GM18511 (cell line): ENCODE data around the gene THAP12.
"Not testable (repeated sequence)": the region's sequence is repeated elsewhere in the genome, so short reads cannot be mapped to it uniquely, and the experiment has no call there.

ENCODE experiments used
- ATAC-seq: cut with Tn5 transposase; IDR thresholded peaks from one replicate; pipeline ENCODE4 v1.9.1; 2021; ENCODE audit warnings: mild to moderate bottlenecking, moderate library complexity; ENCODE audit not compliant: unreplicated experiment

Gene THAP12, protein sequence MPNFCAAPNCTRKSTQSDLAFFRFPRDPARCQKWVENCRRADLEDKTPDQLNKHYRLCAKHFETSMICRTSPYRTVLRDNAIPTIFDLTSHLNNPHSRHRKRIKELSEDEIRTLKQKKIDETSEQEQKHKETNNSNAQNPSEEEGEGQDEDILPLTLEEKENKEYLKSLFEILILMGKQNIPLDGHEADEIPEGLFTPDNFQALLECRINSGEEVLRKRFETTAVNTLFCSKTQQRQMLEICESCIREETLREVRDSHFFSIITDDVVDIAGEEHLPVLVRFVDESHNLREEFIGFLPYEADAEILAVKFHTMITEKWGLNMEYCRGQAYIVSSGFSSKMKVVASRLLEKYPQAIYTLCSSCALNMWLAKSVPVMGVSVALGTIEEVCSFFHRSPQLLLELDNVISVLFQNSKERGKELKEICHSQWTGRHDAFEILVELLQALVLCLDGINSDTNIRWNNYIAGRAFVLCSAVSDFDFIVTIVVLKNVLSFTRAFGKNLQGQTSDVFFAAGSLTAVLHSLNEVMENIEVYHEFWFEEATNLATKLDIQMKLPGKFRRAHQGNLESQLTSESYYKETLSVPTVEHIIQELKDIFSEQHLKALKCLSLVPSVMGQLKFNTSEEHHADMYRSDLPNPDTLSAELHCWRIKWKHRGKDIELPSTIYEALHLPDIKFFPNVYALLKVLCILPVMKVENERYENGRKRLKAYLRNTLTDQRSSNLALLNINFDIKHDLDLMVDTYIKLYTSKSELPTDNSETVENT

DNA sequence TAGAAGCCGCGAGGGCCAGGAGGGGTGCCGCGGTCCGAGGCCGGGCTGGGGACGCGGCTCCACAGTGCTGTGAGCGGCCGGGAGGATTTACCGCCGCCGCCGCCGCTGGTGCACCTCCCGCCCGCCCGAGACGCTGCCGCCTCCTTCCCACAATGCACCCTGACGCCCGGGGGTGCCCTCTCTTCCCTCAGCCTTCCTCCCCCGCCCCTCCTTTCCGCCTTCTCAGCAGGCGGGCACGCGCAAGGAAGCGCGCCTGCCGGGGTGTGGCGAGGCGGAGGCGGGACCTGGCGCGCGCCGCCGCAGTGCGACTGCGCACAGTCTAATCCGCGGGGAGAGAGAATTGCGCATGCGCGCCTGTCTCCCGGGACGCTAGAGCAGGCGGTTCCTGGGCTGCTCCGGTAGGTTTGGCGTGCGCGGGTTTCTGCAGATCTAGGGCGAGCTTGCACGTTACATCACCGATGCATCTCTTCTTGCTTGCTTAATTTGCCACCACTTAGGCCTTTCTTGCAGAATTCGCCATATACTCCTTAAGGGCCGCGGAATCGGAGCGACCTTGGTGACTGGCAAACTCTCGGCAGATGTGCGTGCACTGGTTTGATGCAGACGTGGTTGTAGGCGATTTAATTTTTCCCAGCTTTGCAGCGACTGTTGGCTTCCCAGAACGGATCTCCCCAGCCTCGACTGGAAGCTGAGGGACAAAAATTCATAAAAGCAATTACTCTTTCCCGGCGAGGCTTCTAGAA, at the start of gene THAP12, which contains the start of gene GVQW3:
Gene THAP12 (minus strand): TSS at position 156 of the 743 bp plus-strand sequence. CDS start 296 bp downstream, outside the sequence.
Gene GVQW3 (plus strand): TSS at position 347 of the 743 bp plus-strand sequence. CDS start 506 bp downstream, outside the sequence.
- ATAC-seq, result peak; percentile 76

DNA sequence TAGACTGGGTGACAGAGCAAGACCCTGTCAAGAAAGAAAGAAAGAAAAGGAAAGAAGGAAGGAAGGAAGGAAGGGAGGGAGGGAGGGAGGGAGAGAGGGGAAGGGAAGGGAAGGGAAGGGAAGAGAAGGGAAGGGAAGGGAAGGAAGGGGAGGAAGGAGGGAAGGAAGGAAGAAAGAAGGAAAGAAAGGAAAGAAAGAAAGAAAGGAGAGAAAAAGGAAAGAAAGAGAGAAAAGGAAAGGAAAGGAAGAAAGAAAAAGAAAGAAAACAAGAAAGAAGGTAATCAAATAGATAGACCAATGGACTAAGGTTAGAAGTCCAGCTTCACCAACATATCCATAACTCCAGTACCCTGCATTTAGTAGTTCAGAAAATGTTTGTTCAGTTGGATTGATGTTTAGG, 45.7 kb upstream of the THAP12 start:
- no peak for ATAC-seq

DNA sequence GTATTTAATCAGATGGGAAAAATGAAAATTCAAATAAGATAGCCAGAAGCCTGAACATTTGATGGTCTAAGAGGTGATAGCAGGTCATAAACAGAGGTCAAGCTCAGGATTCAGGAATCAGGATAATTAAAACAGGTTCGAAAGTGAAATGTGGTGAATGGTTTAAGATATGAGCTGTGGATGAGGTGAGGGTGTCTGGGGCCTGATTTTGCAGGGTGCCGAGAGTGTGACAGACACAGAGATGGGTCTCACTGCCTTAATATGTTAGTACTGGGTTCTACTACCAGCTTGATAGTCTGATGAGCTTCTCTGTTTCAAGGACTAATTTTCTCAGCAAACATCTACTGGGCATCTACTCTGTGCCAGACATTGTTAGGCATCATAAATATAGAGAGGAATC, 44.0 kb upstream of the THAP12 start:
- no peak for ATAC-seq

DNA sequence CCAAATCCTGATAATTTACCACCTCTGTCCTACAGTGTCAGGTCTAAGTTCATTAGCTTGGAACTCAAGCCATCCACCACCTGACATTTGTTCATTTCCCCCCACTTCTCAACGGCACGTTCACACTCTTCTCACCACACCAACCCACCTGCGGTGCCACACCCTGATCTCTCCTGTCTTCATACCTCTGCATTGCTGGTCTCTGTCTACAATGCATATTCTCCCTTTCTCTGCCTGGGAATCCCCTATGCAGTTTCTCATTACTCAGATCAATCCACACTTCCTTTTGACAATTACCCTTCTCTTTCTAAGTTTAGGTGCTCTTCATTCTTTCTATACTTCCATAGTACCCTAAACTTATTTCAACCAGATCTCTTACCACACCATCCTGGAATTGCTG, 43.4 kb upstream of the THAP12 start:
- ATAC-seq, result no peak

DNA sequence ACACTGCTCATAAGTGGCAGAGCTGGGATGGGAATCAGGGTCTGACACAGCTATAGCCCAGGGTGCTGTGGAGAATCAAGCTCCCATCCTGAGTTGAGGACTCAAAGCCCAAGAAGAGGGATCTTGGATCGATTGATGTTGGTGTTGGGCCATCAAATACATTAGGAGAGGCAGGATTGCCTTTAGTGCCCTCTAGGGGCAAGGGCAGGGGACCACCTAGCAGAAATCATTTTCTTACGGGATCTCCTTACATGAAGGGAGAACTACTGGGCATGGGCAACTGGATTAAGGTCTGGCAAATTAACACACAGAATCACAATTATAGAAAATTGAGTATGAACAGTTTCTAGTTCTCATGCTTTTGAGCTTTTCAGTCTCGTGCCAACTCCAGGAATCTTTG, 39.0 kb upstream of the THAP12 start:
- no peak for ATAC-seq

DNA sequence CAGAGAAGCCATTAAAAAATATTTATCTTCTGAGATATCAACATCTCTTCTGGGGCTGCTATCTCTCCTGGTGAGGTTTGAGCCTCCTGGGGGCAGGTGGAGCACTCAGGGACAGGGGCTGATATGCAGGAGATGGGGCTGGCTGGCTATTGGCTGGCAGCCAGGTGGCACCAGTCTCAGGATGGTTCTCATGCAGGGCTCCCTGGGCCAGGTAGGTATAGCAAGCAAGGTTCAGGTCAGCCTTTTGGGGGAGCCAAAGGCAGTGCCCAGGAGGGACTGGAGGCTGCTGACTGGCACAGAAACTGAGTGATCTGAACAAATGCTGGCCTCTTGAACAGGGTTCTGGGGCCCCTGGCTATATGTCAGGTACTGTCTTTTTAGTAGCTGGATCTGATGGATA, 34.1 kb upstream of the THAP12 start:
- no peak for ATAC-seq

DNA sequence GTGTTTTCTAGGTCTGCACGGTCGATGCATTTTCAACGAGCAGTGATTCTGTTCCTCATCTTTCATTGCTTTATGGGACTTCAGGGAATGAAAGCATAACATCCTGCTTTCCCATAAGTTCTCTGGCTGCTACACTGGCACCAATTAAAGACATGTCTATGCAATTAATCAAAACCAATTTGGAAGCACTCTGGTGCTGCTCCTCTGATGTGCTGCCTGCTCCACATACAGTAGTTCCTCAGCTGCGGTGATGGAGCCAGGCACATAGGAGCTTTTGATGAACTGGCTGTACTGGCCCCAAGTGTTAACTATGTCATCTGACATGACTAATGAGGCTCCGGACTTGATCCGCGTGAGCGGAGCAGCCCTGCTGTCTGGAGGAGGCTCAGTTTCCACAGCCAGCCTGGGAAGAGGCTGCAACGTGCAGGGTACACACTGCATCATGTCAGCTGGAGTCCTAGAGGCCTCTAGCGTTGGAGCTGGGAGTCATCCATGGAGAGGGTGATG, 30.0 kb upstream of the THAP12 start:
- ATAC-seq, result no peak

DNA sequence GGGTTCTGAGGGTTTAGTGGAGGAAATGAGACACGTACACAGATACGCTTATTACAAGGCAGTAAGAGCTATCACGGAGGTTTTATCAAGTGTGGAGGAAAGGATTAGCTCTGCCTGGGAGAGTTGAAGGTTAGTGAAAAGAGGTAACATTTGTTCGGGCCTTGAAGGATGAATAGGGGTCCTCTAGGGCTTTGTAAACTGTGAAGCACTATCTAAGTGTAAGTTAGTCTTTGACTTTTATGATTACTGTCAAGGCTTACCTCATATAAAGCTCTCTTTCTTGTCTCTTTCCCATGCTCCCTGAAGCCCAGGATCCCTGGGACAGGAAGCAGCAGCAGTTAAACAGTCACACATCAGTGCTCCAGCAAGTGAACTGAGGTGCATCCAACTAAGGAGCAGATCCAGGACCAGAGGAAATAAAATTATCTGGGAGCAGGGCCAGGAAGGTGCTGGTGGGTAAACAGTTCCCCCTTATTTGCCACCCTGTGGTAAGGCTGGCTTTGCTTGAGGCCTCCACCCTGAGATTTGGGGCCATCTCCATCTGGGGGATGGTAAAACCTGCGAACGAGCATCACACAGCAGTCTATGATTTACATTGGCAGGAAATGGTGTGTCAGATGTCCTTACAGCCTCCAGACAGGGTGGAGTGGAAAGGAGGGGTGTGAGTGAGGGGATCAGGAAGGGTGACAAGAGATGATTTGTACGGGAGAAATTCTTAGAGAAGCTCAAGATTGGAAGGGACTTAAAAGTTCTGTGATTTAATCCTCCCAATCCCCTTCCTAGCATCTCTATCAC, 27.4 kb upstream of the THAP12 start:
- no peak for ATAC-seq

DNA sequence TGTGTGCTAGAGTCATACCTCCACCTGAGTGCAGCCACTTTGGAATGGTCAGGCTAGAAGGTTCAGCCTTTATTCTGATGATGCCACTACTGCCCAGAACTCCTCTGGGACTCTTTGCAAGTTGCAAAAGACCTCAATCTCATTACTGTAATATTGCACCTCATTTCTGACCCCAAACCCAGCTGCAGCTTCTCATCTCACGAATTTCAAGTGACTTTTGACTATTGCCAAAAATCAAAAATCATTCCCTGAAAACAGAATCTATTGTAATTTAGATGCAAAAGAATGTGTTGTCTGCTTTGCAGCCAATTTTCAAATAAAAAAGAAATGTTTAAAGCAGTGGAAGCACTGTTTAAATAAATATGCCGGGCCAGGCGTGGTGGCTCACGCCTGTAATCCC, 25.4 kb upstream of the THAP12 start:
- ATAC-seq, result no peak

DNA sequence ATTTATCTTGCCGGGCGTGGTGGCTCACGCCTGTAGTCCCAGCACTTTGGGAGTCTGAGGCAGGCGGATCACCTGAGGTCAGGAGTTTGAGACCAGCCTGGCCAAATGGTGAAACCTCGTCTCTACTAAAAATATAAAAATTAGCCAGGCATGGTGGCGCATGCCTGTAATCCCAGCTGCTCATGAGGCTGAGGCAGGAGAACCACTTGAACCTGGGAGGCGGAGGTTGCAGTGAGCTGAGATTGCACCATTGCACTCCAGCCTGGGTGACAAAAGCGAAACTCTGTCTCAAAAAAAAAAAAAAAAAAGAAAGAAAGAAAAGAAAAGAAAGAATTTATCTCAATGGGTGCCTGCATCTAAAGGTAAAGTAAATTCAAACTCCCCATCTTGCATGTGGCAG, 20.6 kb upstream of the THAP12 start:
- not testable (repeated sequence) for ATAC-seq

DNA sequence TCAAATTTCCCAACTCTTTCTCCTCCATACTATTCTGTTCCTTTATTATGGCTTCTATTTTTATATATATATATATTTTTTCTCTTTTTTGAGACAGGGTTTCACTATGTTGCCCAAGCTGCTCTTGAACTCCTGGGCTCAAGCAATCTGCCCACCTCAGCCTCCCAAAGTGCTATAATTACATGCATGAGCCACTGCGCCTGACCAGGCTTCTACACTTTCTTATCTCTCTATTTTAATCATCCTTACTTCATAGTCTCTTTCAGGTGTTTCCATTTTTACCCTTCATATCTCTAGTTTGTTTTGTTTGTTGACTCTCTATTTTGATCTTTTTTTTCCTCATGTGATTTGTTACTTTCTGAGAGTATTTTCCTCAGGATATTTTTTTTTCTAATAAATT, 20.0 kb upstream of the THAP12 start:
- ATAC-seq, result no peak

DNA sequence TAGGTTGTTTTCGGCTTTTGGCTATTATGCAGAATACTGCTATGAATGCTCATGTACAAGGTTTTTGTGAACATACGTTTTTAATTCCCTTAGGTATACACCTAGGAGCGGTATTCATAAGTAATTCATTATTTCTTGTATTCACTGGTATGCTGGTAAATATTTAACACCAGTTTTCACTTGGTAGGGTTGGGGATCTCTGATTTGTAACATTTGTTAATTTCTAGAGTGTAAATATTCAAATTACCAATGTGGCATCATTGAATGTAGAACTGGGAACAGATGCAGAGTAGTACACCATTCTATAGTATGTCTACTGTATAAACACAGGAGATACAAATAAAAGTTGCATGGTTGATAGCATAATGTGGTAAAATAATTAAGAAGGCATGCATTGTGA, 16.5 kb upstream of the THAP12 start:
- peak; percentile 63 for ATAC-seq

DNA sequence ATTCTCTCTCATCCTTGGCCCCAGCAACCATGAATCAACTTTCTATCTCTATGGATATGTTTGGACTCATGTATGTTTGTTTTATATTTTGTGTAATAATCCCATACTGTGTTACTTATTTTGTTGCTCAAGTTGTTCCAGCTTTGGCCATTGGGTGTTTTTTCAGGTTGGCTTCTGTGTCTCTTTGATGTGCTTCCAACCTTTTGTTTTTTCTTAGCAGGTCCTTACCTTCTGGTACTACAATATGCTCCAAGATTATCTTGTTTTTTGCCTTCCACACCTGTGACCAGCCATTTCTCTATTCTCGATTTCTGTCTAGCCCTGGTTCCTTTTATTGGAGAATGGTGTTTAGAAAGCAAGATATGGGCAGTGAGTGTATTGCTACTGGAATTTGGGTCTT, 14.4 kb upstream of the THAP12 start:
- no peak for ATAC-seq

DNA sequence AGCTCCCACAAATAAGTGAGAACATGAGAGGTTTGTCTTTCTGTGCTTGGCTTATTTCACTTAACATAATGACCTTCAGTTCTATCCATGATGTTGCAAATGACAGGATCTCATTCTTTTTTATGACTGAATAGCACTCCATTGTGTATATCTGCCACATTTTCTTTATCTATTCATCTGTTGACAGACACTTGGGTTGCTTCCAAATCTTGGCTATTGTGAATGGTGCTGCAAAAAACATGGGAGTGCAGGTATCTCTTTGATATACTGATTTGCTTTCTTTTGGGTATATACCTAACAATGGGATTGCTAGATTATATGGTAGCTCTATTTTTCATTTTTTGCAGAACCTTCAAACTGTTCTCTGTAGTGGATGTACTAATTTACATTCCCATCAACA, 13.5 kb upstream of the THAP12 start:
- no peak for ATAC-seq

DNA sequence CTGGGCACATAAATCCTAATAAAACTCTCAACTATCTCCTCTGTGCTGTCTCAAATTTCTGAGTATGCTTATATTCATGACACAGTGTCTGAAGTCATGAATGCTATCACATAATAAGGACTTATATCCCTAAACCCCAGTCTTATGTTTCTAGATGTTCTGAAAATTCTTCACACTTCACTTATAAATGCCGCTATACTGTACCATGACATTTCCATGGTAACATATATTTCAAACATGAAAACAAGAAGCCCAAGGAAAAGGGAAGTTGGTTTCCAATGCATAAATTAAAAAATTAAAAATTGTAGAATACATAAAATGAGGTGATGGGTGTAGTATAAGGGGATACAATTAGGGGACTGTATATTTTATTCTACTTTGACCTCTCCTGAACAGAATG, 11.9 kb upstream of the THAP12 start:
- no peak for ATAC-seq

DNA sequence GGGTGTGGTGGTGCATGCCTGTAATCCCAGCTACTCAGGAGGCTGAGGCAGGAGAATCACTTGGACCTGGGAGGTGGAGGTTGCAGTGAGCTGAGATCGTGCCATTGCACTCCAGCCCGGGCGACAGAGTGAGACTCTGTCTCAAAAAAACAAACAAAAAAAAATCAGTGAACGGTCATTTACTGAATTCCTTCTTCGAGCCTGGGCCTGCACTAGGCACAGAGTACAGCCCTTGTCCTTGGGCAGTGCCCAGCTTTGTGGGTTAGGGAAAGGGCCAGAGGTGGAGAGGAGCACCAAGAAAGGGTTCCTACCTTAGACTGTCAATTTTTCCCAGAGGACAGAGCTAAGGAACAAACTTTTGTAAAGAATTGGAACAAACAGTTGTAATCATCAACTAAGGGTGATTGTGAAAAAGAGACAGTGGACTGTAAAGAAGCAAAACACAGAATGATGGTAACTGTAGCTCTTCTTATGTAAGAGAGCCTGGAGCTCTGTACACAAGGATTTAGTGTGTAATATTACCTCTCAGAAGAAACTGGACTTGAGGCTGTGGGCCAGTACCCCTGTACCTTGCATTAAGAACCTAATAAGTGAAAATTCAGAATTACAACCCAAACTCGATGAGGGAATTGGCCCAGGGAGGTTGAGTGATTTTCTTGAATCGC, 11.0 kb upstream of the THAP12 start:
- no peak for ATAC-seq

DNA sequence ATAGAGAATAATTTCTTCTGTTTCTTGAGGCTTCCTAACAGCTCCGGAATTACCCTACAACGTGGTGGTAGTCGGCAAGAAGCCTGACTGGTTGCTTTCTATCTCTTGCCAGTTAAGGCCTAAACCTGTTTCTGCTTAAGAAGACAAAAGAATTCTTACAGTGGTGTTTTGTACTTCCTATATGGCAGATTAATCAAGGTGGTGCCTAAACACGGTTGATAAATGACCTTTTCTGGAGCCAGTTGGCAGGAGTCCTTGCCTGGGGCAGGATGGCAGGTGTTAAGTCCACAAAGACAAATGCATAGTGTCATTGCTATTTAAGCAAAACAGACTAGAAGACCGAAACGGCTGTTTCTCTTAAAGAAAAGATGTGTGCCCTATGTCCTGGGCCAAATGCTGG, 10.1 kb upstream of the THAP12 start:
- ATAC-seq, result no peak

DNA sequence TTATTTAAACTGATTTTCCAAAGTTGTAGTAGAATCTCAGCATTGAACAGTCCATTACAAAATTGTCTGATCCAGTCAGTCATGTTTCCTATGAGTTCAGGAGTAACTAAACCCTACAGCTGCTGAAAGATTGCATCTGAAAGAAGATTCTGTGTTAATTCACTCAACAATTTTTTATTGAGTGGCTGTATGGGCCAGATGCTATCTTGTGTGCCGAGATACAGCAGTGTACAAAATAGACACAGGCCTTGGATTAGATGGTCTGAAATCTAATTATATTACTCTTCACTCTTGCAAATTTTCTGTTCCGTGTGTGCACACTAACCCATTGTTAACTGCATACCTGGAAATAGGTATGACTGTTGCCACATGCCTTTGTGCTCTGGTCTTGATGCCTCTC, 7.5 kb upstream of the THAP12 start:
- no peak for ATAC-seq

DNA sequence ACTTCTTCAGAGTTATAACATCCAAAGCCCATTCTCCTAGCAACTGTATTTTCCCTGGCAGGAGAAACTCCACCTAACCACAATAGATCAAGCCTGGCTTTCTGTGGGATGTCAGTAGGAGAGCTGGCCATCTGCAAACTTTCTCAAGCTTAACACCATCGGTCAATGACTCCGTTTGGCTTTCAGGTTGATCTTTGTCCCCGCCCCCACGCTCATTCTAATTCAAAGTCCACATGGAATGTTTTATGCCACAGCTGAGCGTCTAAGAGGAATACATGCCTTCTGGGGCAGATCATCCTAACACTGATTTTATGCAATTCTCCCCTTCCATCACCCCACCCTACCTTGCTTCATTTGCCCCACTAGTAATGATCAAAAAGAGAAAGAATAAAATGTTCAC, 5.0 kb upstream of the THAP12 start:
- no peak for ATAC-seq

DNA sequence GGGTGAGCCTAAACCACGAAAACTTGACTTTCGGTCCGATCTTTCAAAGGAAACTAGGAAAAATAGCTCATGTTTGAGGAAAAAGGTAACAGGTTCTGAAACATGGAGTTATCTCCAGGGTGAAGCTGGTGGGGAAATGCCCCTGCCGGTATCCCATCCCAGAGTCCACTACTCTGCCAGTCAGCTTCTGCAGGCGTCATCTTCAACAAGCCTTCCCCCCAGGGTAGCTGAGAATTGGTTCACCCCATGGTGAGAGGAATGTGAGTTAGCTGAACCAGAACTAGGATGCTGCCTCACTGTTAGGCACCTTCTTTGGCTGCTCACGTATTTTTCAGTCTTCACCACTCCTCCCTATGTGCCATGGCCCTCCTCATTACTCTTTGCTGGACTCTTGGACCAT, 1.3 kb upstream of the THAP12 start:
- ATAC-seq, result no peak
